Measurements from ENCODE around the gene PLS1. TPM values are rescaled to one million over a fixed set of nuclear protein-coding genes. Genes with fewer than 3 reads are reported as not detected.

Gene PLS1
- total RNA-seq, 6 experiments from 2014 or later = 0.64 to 1.4 (median 1.2) TPM

DNA sequence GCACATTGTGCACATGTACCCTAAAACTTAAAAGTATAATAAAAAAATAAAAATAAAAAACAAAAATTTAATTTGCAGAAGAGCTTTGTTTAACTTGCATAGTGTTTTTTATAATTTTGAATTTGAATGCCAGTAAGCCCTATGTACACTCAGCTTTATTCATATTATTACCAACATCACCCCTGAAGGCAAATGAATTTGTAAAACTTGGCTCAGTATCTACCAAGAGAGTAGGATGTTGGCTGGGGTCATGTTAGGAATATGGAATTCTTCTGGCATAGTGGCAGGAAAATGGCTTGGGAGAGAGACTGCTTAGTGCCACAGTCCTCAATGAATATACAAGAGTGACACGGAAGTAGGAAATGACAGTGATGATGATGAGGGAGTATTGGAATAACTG, 158.3 kb downstream of the PLS1 start:
- no peak for DNase-seq
- Mint-ChIP-seq H3K4me3 (no peak overlapping the region), H3K36me3 (ENCODE audit: low read depth) (peaks cover 29% of the 10 kb centered on the region), H3K4me1 (ENCODE audit: low read depth) (peaks cover 7% of the 10 kb centered on the region), H3K27me3 (ENCODE audit: insufficient read depth) (no peaks in the 10 kb centered on the region), H3K9me3 (no peaks in the 10 kb centered on the region), H3K27ac (no peak overlapping the region)
- TF ChIP-seq, protein P1, sequence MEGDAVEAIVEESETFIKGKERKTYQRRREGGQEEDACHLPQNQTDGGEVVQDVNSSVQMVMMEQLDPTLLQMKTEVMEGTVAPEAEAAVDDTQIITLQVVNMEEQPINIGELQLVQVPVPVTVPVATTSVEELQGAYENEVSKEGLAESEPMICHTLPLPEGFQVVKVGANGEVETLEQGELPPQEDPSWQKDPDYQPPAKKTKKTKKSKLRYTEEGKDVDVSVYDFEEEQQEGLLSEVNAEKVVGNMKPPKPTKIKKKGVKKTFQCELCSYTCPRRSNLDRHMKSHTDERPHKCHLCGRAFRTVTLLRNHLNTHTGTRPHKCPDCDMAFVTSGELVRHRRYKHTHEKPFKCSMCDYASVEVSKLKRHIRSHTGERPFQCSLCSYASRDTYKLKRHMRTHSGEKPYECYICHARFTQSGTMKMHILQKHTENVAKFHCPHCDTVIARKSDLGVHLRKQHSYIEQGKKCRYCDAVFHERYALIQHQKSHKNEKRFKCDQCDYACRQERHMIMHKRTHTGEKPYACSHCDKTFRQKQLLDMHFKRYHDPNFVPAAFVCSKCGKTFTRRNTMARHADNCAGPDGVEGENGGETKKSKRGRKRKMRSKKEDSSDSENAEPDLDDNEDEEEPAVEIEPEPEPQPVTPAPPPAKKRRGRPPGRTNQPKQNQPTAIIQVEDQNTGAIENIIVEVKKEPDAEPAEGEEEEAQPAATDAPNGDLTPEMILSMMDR (IDR thresholded peaks at IDR 0.05) = no peak

Other genes starting within 250 kb of the PLS1 start
- 10 to 100 TPM; 26.1 to 36.1 (median 31.3) TPM for gene XRN1, start 148.4 kb upstream of the PLS1 start, total RNA-seq (2021; fragmentation: NEBNext Ultra II Directional; extraction: Animal tissue kit (Norgen Biotek cat#: 25700))
- 10 to 100 TPM; 23.3 to 25.6 (median 24.3) TPM for gene ATR, start 17.7 kb upstream of the PLS1 start, total RNA-seq (2021; fragmentation: NEBNext Ultra II Directional; extraction: Animal tissue kit (Norgen Biotek cat#: 25700))
- gene TRPC1, start 127.6 kb downstream of the PLS1 start, total RNA-seq (2021; fragmentation: NEBNext Ultra II Directional; extraction: Animal tissue kit (Norgen Biotek cat#: 25700)) = 10 to 100 TPM in 4 of 6 experiments, 1 to 10 TPM in 2; 8.9 to 14.6 (median 11.1) TPM